GM19463 (cell line): ENCODE data around the gene TBK1.
"Not testable (repeated sequence)": the region's sequence is repeated elsewhere in the genome, so short reads cannot be mapped to it uniquely, and the experiment has no call there.

ENCODE experiments used
- ATAC-seq: cut with Tn5 transposase; IDR thresholded peaks from one replicate; pipeline ENCODE4 v1.9.1; 2021; ENCODE audit warnings: mild to moderate bottlenecking, moderate library complexity; ENCODE audit not compliant: unreplicated experiment

The TBK1 gene

GRCh38 chr12:64494998-64495729 lies 43.2 kb downstream of the TBK1 start:
- no peak for ATAC-seq

- ATAC-seq, result no peak
These were observed 45.0 kb downstream of the TBK1 start for GRCh38 chr12:64496839-64497400.

- no peak for ATAC-seq
These were observed 45.6 kb downstream of the TBK1 start for GRCh38 chr12:64497484-64497883.

- no peak for ATAC-seq
These were observed 46.0 kb downstream of the TBK1 start for GRCh38 chr12:64497903-64498302.

GRCh38 chr12:64500394-64500793 lies 48.5 kb downstream of the TBK1 start:
- no peak for ATAC-seq

GRCh38 chr12:64501486-64501885 lies 49.6 kb downstream of the TBK1 start:
- no peak for ATAC-seq

GRCh38 chr12:64506955-64507354 lies 55.0 kb downstream of the TBK1 start:
- ATAC-seq, result no peak

GRCh38 chr12:64510667-64511066 lies 58.7 kb downstream of the TBK1 start:
- no peak for ATAC-seq

GRCh38 chr12:64518396-64518795 lies 66.5 kb downstream of the TBK1 start:
- ATAC-seq, result no peak

- ATAC-seq, result no peak
These were observed 69.9 kb downstream of the TBK1 start for GRCh38 chr12:64521833-64522232.

GRCh38 chr12:64522316-64522715 lies 70.4 kb downstream of the TBK1 start:
- no peak for ATAC-seq

GRCh38 chr12:64522807-64523206 lies 70.9 kb downstream of the TBK1 start:
- no peak for ATAC-seq

- not testable (repeated sequence) for ATAC-seq
These were observed 71.9 kb downstream of the TBK1 start for GRCh38 chr12:64523565-64524444.

- ATAC-seq, result no peak
These were observed 73.7 kb downstream of the TBK1 start for GRCh38 chr12:64525461-64526160.

- no peak for ATAC-seq
These were observed 74.9 kb downstream of the TBK1 start for GRCh38 chr12:64526859-64527258.

GRCh38 chr12:64528616-64529015 lies 76.7 kb downstream of the TBK1 start:
- no peak for ATAC-seq

- no peak for ATAC-seq
These were observed 78.6 kb downstream of the TBK1 start for GRCh38 chr12:64530566-64530965.

GRCh38 chr12:64531665-64532334 lies 79.9 kb downstream of the TBK1 start:
- no peak for ATAC-seq

GRCh38 chr12:64532734-64533351 lies 80.9 kb downstream of the TBK1 start:
- no peak for ATAC-seq

- no peak for ATAC-seq
These were observed 82.8 kb downstream of the TBK1 start for GRCh38 chr12:64534672-64535199.
